Measurements from ENCODE around the gene WIPF2.

Gene WIPF2

GRCh38 chr17:40247926-40248495 lies 28.9 kb downstream of the WIPF2 start:
- DNase-seq (ENCODE audit: low spot score) = no peak

GRCh38 chr17:40248507-40248906 lies 29.4 kb downstream of the WIPF2 start:
- DNase-seq (ENCODE audit: low spot score) = no peak

- DNase-seq (ENCODE audit: low spot score) = no peak
Measured at GRCh38 chr17:40251576-40251975, 32.5 kb downstream of the WIPF2 start.

GRCh38 chr17:40253565-40253964 lies 34.5 kb downstream of the WIPF2 start:
- DNase-seq (ENCODE audit: low spot score) = no peak

- DNase-seq (ENCODE audit: low spot score) = no peak
Measured at GRCh38 chr17:40259505-40259904, 40.4 kb downstream of the WIPF2 start.

GRCh38 chr17:40260528-40260927 lies 41.4 kb downstream of the WIPF2 start:
- DNase-seq (ENCODE audit: low spot score) = no peak

GRCh38 chr17:40264458-40265185 lies 45.5 kb downstream of the WIPF2 start:
- no peak for DNase-seq (ENCODE audit: low spot score)

GRCh38 chr17:40265337-40265736 lies 46.2 kb downstream of the WIPF2 start:
- no peak for DNase-seq (ENCODE audit: low spot score)

GRCh38 chr17:40266882-40267281 lies 47.8 kb downstream of the WIPF2 start:
- DNase-seq (ENCODE audit: low spot score) = no peak

- no peak for DNase-seq (ENCODE audit: low spot score)
Measured at GRCh38 chr17:40268141-40268712, 49.1 kb downstream of the WIPF2 start.

GRCh38 chr17:40278414-40278813 lies 59.3 kb downstream of the WIPF2 start:
- DNase-seq (ENCODE audit: low spot score) = no peak

- DNase-seq (ENCODE audit: low spot score) = no peak
Measured at GRCh38 chr17:40279402-40279801, 60.3 kb downstream of the WIPF2 start.

- DNase-seq (ENCODE audit: low spot score) = no peak
Measured at GRCh38 chr17:40281663-40282062, 62.6 kb downstream of the WIPF2 start.

- no peak for DNase-seq (ENCODE audit: low spot score)
Measured at GRCh38 chr17:40283662-40284061, 64.6 kb downstream of the WIPF2 start.

GRCh38 chr17:40284085-40284713 lies 65.1 kb downstream of the WIPF2 start:
- DNase-seq (ENCODE audit: low spot score) = no peak

- no peak for DNase-seq (ENCODE audit: low spot score)
Measured at GRCh38 chr17:40286473-40286872, 67.4 kb downstream of the WIPF2 start.

GRCh38 chr17:40287159-40287493 lies 68.0 kb downstream of the WIPF2 start:
- DNase-seq (ENCODE audit: low spot score) = no peak

- peak; percentile 99 for DNase-seq (ENCODE audit: low spot score)
Measured at GRCh38 chr17:40287494-40288369, 68.6 kb downstream of the WIPF2 start, which contains the start of gene CDC6. Gene CDC6 (plus strand): TSS chr17:40287879. CDS start chr17:40289421, 1,542 bp downstream.

GRCh38 chr17:40290629-40291280 lies 71.7 kb downstream of the WIPF2 start:
- DNase-seq (ENCODE audit: low spot score) = no peak

- no peak for DNase-seq (ENCODE audit: low spot score)
Measured at GRCh38 chr17:40291281-40291664, 72.2 kb downstream of the WIPF2 start.

- DNase-seq (ENCODE audit: low spot score) = no peak
Measured at GRCh38 chr17:40293363-40293762, 74.3 kb downstream of the WIPF2 start.
